DOHH2 (cell line): ENCODE results near the gene ARHGAP1.

Experiments used
- CTCF ChIP-seq: fragments of 200-600 bp; sonication (generic); IDR thresholded peaks from one replicate; pipeline ENCODE4 v1.5.1; 2014; ENCODE audit warnings: antibody characterized with exemption, mild to moderate bottlenecking, low read depth, low read length; ENCODE audit not compliant: poor library complexity, severe bottlenecking
- EZH2phosphoT487 ChIP-seq: fragments of 200-600 bp; sonication (generic); IDR thresholded peaks from 2 replicates; pipeline ENCODE4 v1.6.1; 2017; ENCODE audit warnings: borderline replicate concordance, mild to moderate bottlenecking, antibody characterized with exemption, low read length, moderate library complexity, mixed read lengths

- TF ChIP-seq CTCF: no peak
- TF ChIP-seq EZH2phosphoT487: no peak
Observed at GRCh38 chr11:46745328-46745727, 44.9 kb upstream of the ARHGAP1 start.
